Naive thymus-derived CD4-positive, alpha-beta T cell (primary cell): ENCODE results near the gene CAMK1. TPM values are rescaled to one million over a fixed set of nuclear protein-coding genes. Genes with fewer than 3 reads are reported as not detected.

ENCODE experiments used
- ATAC-seq: fragments of 150-1000 bp; cut with Tn5 transposase; 2 replicates; pipeline ENCODE4 v1.10.0; 2021; ENCODE audit warnings: mild to moderate bottlenecking, moderate library complexity
- CTCF ChIA-PET: fragments of 350-600 bp; sonication (Branson Sonifier 250); formaldehyde crosslinking; loops from one replicate; lab custom pipeline; 2021; ENCODE audit warnings: antibody characterized with exemption; lab: Charles Lee
- POLR2A ChIA-PET: fragments of 350-600 bp; sonication (Branson Sonifier 250); formaldehyde crosslinking; loops from one replicate; lab custom pipeline; 2021; ENCODE audit warnings: antibody characterized with exemption, inconsistent platforms; lab: Charles Lee
- DNase-seq, 9 donors: peaks; one replicate each; pipeline versions ENCODE4 v3.0.0 to v3.0.0-alpha.2; 2020 to 2022; ENCODE audit warnings: mixed read lengths in 1 of 9
- H3K27ac ChIP-seq: one replicate; pipeline ENCODE4 v1.7.0; 2013; ENCODE audit warnings: mild to moderate bottlenecking, low read depth, low read length, moderate library complexity
- H3K27me3 ChIP-seq, 2 donors: one replicate each; pipeline ENCODE4 v1.7.0; 2013; ENCODE audit warnings: low read length in 2 of 2, mild to moderate bottlenecking in 2 of 2, moderate library complexity in 2 of 2; ENCODE audit not compliant: control insufficient read depth in 2 of 2, insufficient read depth in 2 of 2
- H3K36me3 ChIP-seq, 3 experiments: 1 replicate in 2 of 3; 2 replicates in 1 of 3; pipeline ENCODE4 v1.7.0; 2013; ENCODE audit warnings: low read length in 3 of 3, mild to moderate bottlenecking in 3 of 3, moderate library complexity in 1 of 3; ENCODE audit not compliant: insufficient read depth in 3 of 3, control insufficient read depth in 2 of 3
- H3K4me1 ChIP-seq, 2 donors: one replicate each; pipeline ENCODE4 v1.7.0; 2013; ENCODE audit warnings: low read length in 2 of 2, mild to moderate bottlenecking in 2 of 2, moderate library complexity in 1 of 2; ENCODE audit not compliant: control insufficient read depth in 2 of 2, insufficient read depth in 2 of 2
- H3K4me3 ChIP-seq: 2 replicates; pipeline ENCODE4 v1.7.0; 2013; ENCODE audit warnings: mild to moderate bottlenecking, low read length
- H3K9me3 ChIP-seq, 3 experiments: 1 replicate in 2 of 3; 2 replicates in 1 of 3; pipeline ENCODE4 v1.7.0; 2013; ENCODE audit warnings: low read length in 3 of 3; ENCODE audit not compliant: control insufficient read depth in 2 of 3
- H3K27ac Mint-ChIP-seq, 9 donors: one replicate each; pipeline ENCODE4 v1.8.0; 2020 to 2022; ENCODE audit warnings: mixed read lengths in 9 of 9, mild to moderate bottlenecking in 8 of 9, moderate library complexity in 5 of 9, inconsistent platforms in 2 of 9
- H3K27me3 Mint-ChIP-seq, 5 donors: one replicate each; pipeline ENCODE4 v1.8.0; 2021 to 2022; ENCODE audit warnings: mixed read lengths in 5 of 5, mild to moderate bottlenecking in 1 of 5
- H3K36me3 Mint-ChIP-seq, 5 donors: one replicate each; pipeline ENCODE4 v1.8.0; 2020 to 2022; ENCODE audit warnings: mixed read lengths in 5 of 5, mild to moderate bottlenecking in 3 of 5, inconsistent platforms in 1 of 5
- H3K4me1 Mint-ChIP-seq, 7 donors: one replicate each; pipeline ENCODE4 v1.8.0; 2020 to 2022; ENCODE audit warnings: mixed read lengths in 7 of 7, mild to moderate bottlenecking in 3 of 7, inconsistent platforms in 1 of 7
- H3K4me3 Mint-ChIP-seq, 10 donors: one replicate each; pipeline ENCODE4 v1.8.0; 2020 to 2022; ENCODE audit warnings: mild to moderate bottlenecking in 10 of 10, mixed read lengths in 10 of 10, moderate library complexity in 6 of 10, inconsistent platforms in 2 of 10
- H3K9me3 Mint-ChIP-seq, 11 donors: one replicate each; pipeline ENCODE4 v1.8.0; 2020 to 2022; ENCODE audit warnings: mixed read lengths in 11 of 11, mild to moderate bottlenecking in 4 of 11, inconsistent platforms in 1 of 11, moderate library complexity in 1 of 11
- intact Hi-C, 2 donors: fragments of 100-400 bp; cut with micrococcal nuclease; formaldehyde crosslinking; loops; one replicate each; pipeline ENCODE4 v1.15.1; 2023
- polyA plus RNA-seq, 2 donors: library from polyadenylated mRNA; unstranded; fragments of 300-500 nt; fragmentation: Illumina TruSeq; gene quantifications; one replicate each; pipeline ENCODE4 v1.2.3, GENCODE V29; 2021
- total RNA-seq, 6 experiments: library from RNA in 5 of 6; stranded (reverse) in 5 of 6; gene quantifications; 1 replicate in 5 of 6; 2 replicates in 1 of 6; pipeline ENCODE4 v1.2.3 and lab custom pipeline; 2021 to 2026

The CAMK1 gene
- total and polyA plus RNA-seq, 7 experiments from 2014 or later, result 0.85 to 36.3 (median 2.1) TPM

- intact Hi-C loops, result loop anchor here (1.0 to 5.0 kb wide), 22 partner anchors 19 to 768 kb away; partner anchors contain the start of genes BRK1 (in 2 of the 2), CRELD1 (in 2 of the 2), JAGN1 (in 2 of the 2) and MTMR14 (in 2 of the 2)
- Histone ChIP-seq H3K4me1 (peaks cover 23 to 33% of the 10 kb centered on the region in 2 donors), H3K4me3 (peak overlapping the region; percentile 85), H3K27ac (peak overlapping the region; percentile 88), H3K36me3 (peaks cover 0 to 26% (median 0%) of the 10 kb centered on the region in 3 experiments), H3K9me3 (no peaks in the 10 kb centered on the region), H3K27me3 (no peaks in the 10 kb centered on the region)
- ChIA-PET POLR2A (interaction anchor here (0.6 to 3.5 kb wide), 10 partner anchors 10 to 556 kb away, joined by 3 to 15 read pairs (median 5); partner anchors contain the start of genes ARPC4, MTMR14, RPUSD3 and SETD5), CTCF (interaction anchor here (0.6 to 1.3 kb wide), 2 partner anchors 13 to 14 kb away, joined by 3 read pairs; no protein-coding TSS in a partner anchor)
- no peaks in the 10 kb centered on the region for H3K27me3 Mint-ChIP-seq
- H3K27ac Mint-ChIP-seq, result peak overlapping the region; percentile 86 to 97 (median 92)
- peaks cover 49 to 73% (median 67%) of the 10 kb centered on the region in 7 donors for H3K4me1 Mint-ChIP-seq
- DNase-seq (no peak), ATAC-seq (peak; percentile 39)
- peak overlapping the region; percentile 88 to 94 (median 92) for H3K4me3 Mint-ChIP-seq
- H3K36me3 Mint-ChIP-seq, result peaks cover 0 to 11% (median 0%) of the 10 kb centered on the region in 5 donors
- H3K9me3 Mint-ChIP-seq, result peaks cover 0 to 2% (median 0%) of the 10 kb centered on the region in 11 donors
Observed at GRCh38 chr3:9730657-9731205, 39.0 kb downstream of the CAMK1 start.

- Histone ChIP-seq H3K27me3 (no peaks in the 10 kb centered on the region), H3K4me3 (no peak overlapping the region), H3K27ac (no peak overlapping the region), H3K36me3 (peaks cover 0 to 13% (median 0%) of the 10 kb centered on the region in 3 experiments), H3K9me3 (no peaks in the 10 kb centered on the region), H3K4me1 (peaks cover 23 to 33% of the 10 kb centered on the region in 2 donors)
- CTCF ChIA-PET, result interaction anchor here (1.2 kb wide), 1 partner anchor 12 kb away, joined by 4 read pairs; no protein-coding TSS in a partner anchor
- peak overlapping the region in 2 of 10 donors; percentile 32 to 92 for H3K4me3 Mint-ChIP-seq
- POLR2A ChIA-PET, result interaction anchor here (0.8 to 2.4 kb wide), 4 partner anchors 11 to 80 kb away, joined by 3 to 15 read pairs (median 4); partner anchors contain the start of genes ARPC4 and MTMR14
- DNase-seq (no peak), ATAC-seq (no peak)
- peaks cover 43 to 60% (median 55%) of the 10 kb centered on the region in 7 donors for H3K4me1 Mint-ChIP-seq
- H3K9me3 Mint-ChIP-seq, result peaks cover 0 to 2% (median 0%) of the 10 kb centered on the region in 11 donors
- peak overlapping the region in 3 of 9 donors; percentile 2 to 26 (median 26) for H3K27ac Mint-ChIP-seq
- H3K36me3 Mint-ChIP-seq, result peaks cover 0 to 2% (median 0%) of the 10 kb centered on the region in 5 donors
- intact Hi-C loops, result no loop called here
- H3K27me3 Mint-ChIP-seq, result no peaks in the 10 kb centered on the region
Observed at GRCh38 chr3:9729419-9729818, 40.3 kb downstream of the CAMK1 start.

- no peaks in the 10 kb centered on the region for H3K9me3 ChIP-seq
- peaks cover 23 to 25% of the 10 kb centered on the region in 2 donors for H3K4me1 ChIP-seq
- no peak overlapping the region for H3K4me3 ChIP-seq
- H3K27ac ChIP-seq, result peak overlapping the region; percentile 32
- peaks cover 0 to 2% (median 0%) of the 10 kb centered on the region in 11 donors for H3K9me3 Mint-ChIP-seq
- no peak for DNase-seq
- H3K36me3 ChIP-seq, result peaks cover 0 to 8% (median 0%) of the 10 kb centered on the region in 3 experiments
- H3K27me3 Mint-ChIP-seq, result peaks cover 0 to 2% (median 0%) of the 10 kb centered on the region in 5 donors
- no peaks in the 10 kb centered on the region for H3K27me3 ChIP-seq
- no peaks in the 10 kb centered on the region for H3K36me3 Mint-ChIP-seq
- peak overlapping the region in 1 of 10 donors; percentile 76 for H3K4me3 Mint-ChIP-seq
- peak overlapping the region in 7 of 9 donors; percentile 1 to 90 (median 81) for H3K27ac Mint-ChIP-seq
- no peak for ATAC-seq
- ChIA-PET CTCF (interaction anchor here (0.6 to 2.0 kb wide), 8 partner anchors 9 to 214 kb away, joined by 3 to 13 read pairs (median 4); partner anchors contain the start of gene OGG1), POLR2A (interaction anchor here (0.7 to 1.5 kb wide), 3 partner anchors 10 to 81 kb away, joined by 3 to 5 read pairs (median 4); partner anchors contain the start of gene ARPC4)
- H3K4me1 Mint-ChIP-seq, result peaks cover 28 to 43% (median 39%) of the 10 kb centered on the region in 7 donors
- intact Hi-C loops, result loop anchor here (1.0 to 2.0 kb wide), 6 partner anchors 9 to 374 kb away; partner anchors contain the start of gene MTMR14 (in 1 of the 2)
Observed at GRCh38 chr3:9727743-9728142, 42.0 kb downstream of the CAMK1 start.

GRCh38 chr3:9727041-9727595, 42.6 kb downstream of the CAMK1 start:
- H3K4me3 ChIP-seq, result peak overlapping the region; percentile 36
- H3K27me3 Mint-ChIP-seq, result peaks cover 0 to 7% (median 0%) of the 10 kb centered on the region in 5 donors

GRCh38 chr3:9725775-9726515, 43.8 kb downstream of the CAMK1 start:
- ATAC-seq (no peak), DNase-seq (no peak)
- Mint-ChIP-seq H3K36me3 (no peaks in the 10 kb centered on the region), H3K9me3 (peaks cover 0 to 2% (median 0%) of the 10 kb centered on the region in 11 donors), H3K4me3 (no peak overlapping the region), H3K27ac (peak overlapping the region in 2 of 9 donors; percentile 17 to 22), H3K4me1 (peaks cover 23 to 36% (median 32%) of the 10 kb centered on the region in 7 donors), H3K27me3 (peaks cover 0 to 7% (median 0%) of the 10 kb centered on the region in 5 donors)
- POLR2A ChIA-PET, result no interaction called here
- CTCF ChIA-PET, result no interaction called here
- intact Hi-C loops, result loop anchor here in 1 of 2 donors (2.0 kb wide), 1 partner anchor 21 kb away; no protein-coding TSS in a partner anchor
- Histone ChIP-seq H3K27me3 (no peaks in the 10 kb centered on the region), H3K36me3 (no peaks in the 10 kb centered on the region), H3K27ac (no peak overlapping the region), H3K9me3 (no peaks in the 10 kb centered on the region), H3K4me3 (no peak overlapping the region), H3K4me1 (peaks cover 20 to 23% of the 10 kb centered on the region in 2 donors)

More at GRCh38 chr3:9727041-9727595, 42.6 kb downstream of the CAMK1 start:
- peak overlapping the region; percentile 10 to 81 (median 76) for H3K4me3 Mint-ChIP-seq
- peaks cover 23 to 38% (median 34%) of the 10 kb centered on the region in 7 donors for H3K4me1 Mint-ChIP-seq
- no peaks in the 10 kb centered on the region for H3K36me3 Mint-ChIP-seq
- ATAC-seq (peak; percentile 33), DNase-seq (peak in 8 of 9 donors; percentile 41 to 79 (median 67))
- peaks cover 20 to 23% of the 10 kb centered on the region in 2 donors for H3K4me1 ChIP-seq
- H3K27ac Mint-ChIP-seq, result peak overlapping the region; percentile 47 to 90 (median 79)
- POLR2A ChIA-PET, result interaction anchor here (0.7 to 1.5 kb wide), 3 partner anchors 9 to 81 kb away, joined by 3 to 5 read pairs (median 4); partner anchors contain the start of gene ARPC4
- no peaks in the 10 kb centered on the region for H3K27me3 ChIP-seq
- CTCF ChIA-PET, result interaction anchor here (0.8 to 2.0 kb wide), 7 partner anchors 9 to 215 kb away, joined by 3 to 13 read pairs (median 4); partner anchors contain the start of gene OGG1
- H3K9me3 ChIP-seq, result no peaks in the 10 kb centered on the region
- intact Hi-C loops, result loop anchor here (1.0 to 2.0 kb wide), 6 partner anchors 9 to 374 kb away; partner anchors contain the start of gene MTMR14 (in 1 of the 2)
- H3K9me3 Mint-ChIP-seq, result peaks cover 0 to 2% (median 0%) of the 10 kb centered on the region in 11 donors
- H3K27ac ChIP-seq, result peak overlapping the region; percentile 32
- peaks cover 0 to 8% (median 0%) of the 10 kb centered on the region in 3 experiments for H3K36me3 ChIP-seq
